ENCODE data around the gene ITGAX.

GRCh38 chr16:31332544-31332943, 22.4 kb upstream of the ITGAX start:
- TF ChIP-seq CTCF (IDR thresholded peaks at IDR 0.05) (no peak), POLR2A (IDR thresholded peaks at IDR 0.05) (no peak)
